Posterior cingulate gyrus (tissue), 11 donors: ENCODE results near the gene SNRPD3.

Experiments
- DNase-seq, 10 donors: peaks; one replicate each; pipeline versions ENCODE4 v3.0.0 to v3.0.0-alpha.2; 2020 to 2021; ENCODE audit warnings: mixed read lengths in 3 of 10
- intact Hi-C: fragments of 100-400 bp; cut with DNase I; formaldehyde crosslinking; loops from one replicate; pipeline ENCODE4 v1.15.1; 2023

Gene SNRPD3

GRCh38 chr22:24555165-24556039, at the start of gene SNRPD3:
Gene SNRPD3, plus strand, starts transcription at chr22:24555999. Its CDS starts 1,676 bp downstream, at chr22:24557675.
- intact Hi-C loops: loop anchor here (1.0 to 2.0 kb wide), 2 partner anchors 33 to 285 kb away; partner anchors contain the start of gene SPECC1L
- peak; percentile 98 to 100 (median 99) for DNase-seq

GRCh38 chr22:24506802-24507438, 48.9 kb upstream of the SNRPD3 start:
- DNase-seq: no peak
- intact Hi-C loops: no loop called here

DNA sequence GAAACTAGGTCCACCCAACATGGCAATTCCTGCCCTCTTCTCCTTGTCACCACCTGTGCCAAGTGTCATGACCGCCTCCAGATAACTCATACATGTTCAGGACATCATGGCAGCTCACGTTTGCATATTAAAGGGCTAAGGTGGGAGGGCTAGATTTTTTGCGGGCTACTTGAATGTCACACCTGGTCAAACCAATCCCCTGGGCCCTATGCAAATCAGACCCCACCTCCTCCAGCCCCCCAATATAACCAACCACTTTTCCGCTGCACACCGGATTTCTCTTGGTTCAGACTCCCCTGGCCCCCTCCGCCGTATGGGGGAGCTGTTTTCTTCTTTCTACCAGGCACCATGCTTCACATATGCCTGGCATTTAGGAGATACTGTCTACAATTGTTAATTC, 48.1 kb upstream of the SNRPD3 start:
- no peak for DNase-seq
- intact Hi-C loops: no loop called here

- DNase-seq: peak in 1 of 10 donors; percentile 20
- intact Hi-C loops: no loop called here
Measured at GRCh38 chr22:24510637-24511625, 44.9 kb upstream of the SNRPD3 start.

DNA sequence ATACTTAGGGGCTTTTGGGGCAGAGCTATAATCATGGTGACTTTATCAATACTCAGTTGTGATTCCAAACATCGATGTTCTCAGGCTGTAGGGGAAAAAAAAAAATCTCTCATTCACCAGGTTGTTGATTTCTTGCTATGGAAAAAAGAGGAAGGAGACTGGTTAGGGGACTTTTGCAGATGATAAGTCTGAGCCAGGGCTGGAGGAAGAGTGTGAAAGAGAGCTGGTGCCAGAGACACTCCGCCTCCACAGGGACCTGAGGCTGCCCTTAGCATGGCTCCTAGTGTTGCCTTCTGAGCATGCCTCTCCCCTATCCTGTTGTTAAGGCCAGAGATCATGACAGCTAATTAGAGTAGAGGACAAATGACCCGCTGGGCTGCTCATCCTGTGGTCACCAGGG, 43.8 kb upstream of the SNRPD3 start:
- intact Hi-C loops: no loop called here
- DNase-seq: no peak

- DNase-seq: no peak
- intact Hi-C loops: no loop called here
Measured at GRCh38 chr22:24513378-24514240, 42.2 kb upstream of the SNRPD3 start.

GRCh38 chr22:24514241-24515026, 41.4 kb upstream of the SNRPD3 start:
- peak in 1 of 10 donors; percentile 26 for DNase-seq
- intact Hi-C loops: no loop called here

- intact Hi-C loops: no loop called here
- DNase-seq: peak in 1 of 10 donors; percentile 21
Measured at GRCh38 chr22:24515027-24515338, 40.8 kb upstream of the SNRPD3 start.

- intact Hi-C loops: no loop called here
- DNase-seq: peak in 1 of 10 donors; percentile 49
Measured at GRCh38 chr22:24516301-24516737, 39.5 kb upstream of the SNRPD3 start.

DNA sequence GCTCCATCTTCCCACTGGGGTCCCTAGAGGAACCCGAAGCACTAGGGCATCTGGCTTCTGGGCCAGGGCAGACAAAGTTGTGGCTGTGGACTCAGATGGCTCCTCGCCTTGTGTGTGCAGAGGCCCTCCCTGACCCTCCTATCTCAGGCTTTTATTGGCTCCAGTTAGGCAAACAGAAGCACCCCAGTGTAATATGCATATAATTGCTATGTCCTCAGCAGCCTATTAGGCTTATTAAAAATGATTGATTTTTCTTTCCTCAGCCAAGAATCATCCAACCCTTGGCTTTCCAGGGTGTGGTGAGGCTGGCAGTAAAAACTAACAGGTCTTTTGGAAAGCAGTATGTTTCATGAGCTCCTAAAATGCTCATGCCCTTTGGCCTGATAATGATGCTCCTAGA, 38.4 kb upstream of the SNRPD3 start:
- DNase-seq: no peak
- intact Hi-C loops: no loop called here

- no peak for DNase-seq
- intact Hi-C loops: no loop called here
Measured at GRCh38 chr22:24518228-24518627, 37.6 kb upstream of the SNRPD3 start.

DNA sequence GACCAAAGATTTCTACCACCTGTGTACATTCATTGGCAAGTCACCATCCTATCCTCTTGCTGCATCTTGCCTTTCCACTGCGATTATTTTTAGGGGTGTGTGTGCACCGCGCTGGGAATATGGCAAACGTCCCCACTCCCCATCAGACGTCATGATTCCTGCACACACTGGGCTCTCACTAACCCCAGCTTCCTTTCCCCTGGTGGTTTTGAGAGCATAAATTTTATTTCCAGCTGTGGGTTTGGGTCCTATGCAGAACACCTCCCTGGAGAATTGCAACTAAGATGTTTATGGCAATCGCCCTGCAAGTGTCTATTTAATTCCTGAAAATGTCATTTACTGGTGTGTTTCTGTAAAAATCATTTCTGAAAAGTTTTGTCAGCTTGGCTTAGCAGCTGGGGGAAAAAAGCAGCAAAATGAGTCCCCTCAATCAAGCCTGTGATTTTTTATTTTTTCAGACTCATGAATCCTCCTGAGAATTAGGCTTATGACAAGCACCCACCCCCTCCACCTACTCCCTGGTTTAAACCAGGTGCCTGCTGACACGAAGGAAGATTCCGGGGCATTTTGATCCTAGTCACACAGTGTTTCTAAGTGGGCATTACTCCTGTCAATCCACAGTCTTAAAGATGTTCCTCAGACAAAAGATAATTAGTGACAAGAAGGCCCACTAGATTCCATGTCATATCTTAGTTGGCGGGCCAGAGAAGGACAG, 36.9 kb upstream of the SNRPD3 start:
- no peak for DNase-seq
- intact Hi-C loops: no loop called here

DNA sequence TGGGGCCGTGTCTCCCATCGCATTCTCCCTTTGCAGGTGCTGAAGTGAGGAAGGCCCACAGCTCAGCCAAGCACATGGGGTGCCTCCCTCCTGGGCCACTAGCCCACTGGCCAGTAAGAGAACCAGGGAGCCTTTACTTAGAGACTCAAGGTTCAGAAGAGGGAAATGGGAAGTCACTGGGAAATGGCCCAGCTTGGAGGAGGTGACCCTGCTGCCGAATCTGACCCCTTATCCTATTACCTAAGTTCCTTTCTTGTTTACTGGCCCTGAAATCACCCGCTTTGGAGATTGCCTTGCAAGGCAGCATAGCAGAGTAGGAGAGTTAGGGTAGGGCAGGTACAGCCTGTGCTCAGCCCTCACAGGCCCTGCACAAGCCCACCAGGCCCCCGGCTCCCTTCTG, 36.3 kb upstream of the SNRPD3 start:
- no peak for DNase-seq
- intact Hi-C loops: no loop called here

DNA sequence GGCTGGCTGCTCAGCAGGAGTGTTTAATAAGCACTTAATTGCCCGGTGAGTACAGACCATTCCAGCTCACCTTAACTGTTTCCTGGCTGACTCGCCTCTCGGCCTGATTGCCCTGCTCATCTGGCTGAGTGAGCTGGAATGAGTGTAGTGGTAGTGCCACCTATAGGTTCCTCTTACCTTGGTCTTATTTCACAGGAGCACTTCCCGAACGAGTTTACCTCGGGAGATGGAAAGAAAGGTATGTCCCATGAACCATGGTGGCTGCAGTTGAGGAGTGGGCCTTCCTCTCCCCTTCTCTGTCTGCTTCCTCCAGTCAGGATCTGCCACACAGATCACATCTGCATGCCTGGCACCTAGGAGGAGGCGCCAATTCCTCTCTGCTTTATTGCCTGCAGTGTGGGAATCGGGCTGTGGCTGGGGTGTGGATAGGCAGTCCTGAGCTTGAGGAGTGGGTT, 34.0 kb upstream of the SNRPD3 start:
- intact Hi-C loops: no loop called here

GRCh38 chr22:24523873-24524272, 31.9 kb upstream of the SNRPD3 start:
- no peak for DNase-seq
- intact Hi-C loops: loop anchor here (2.0 kb wide), 1 partner anchor 199 kb away; no protein-coding TSS in a partner anchor

More for the DNA sequence above, 34.0 kb upstream of the SNRPD3 start:
- DNase-seq: peak in 3 of 10 donors; percentile 21 to 85 (median 32)

DNA sequence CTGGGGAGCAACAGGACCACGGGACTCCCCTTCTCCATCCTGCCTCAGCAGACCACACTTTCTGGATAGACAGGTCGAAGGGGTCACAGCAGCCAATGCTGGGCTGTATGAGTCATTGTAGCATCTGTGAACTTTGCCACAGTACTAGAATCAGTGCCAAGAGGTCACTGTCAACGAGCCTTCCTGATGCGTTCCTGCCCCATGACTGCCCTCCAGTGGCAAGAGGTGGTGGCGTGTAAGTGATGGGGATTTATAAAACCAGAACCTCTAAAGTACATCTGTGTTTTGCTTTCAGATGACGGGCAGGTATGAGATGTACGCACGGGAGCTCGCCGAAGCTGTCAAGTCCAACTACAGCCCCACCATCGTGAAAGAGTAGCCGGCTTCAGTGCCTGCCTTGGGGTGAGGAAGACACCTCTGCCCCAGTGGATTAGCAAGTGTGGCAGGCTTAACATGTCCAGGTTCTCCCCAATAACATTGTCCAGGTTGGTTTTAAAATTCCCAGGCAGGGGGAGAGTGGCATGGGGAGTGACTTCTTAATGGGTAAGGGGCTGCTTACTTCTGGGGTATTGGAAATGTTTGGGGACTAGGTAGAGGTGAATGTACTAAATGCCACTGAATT, 30.3 kb upstream of the SNRPD3 start:
- intact Hi-C loops: loop anchor here (2.0 kb wide), 1 partner anchor 201 kb away; no protein-coding TSS in a partner anchor
- DNase-seq: peak; percentile 22 to 95 (median 68)

GRCh38 chr22:24526191-24526590, 29.6 kb upstream of the SNRPD3 start:
- intact Hi-C loops: no loop called here

More at GRCh38 chr22:24526191-24526590, 29.6 kb upstream of the SNRPD3 start:
- peak in 1 of 10 donors; percentile 19 for DNase-seq
